HUES64 (cell line): ENCODE measurements around the gene BCOR.

Source experiments
- H3K27ac ChIP-seq: 2 replicates; pipeline ENCODE4 v1.7.0; 2013; ENCODE audit warnings: low read depth, low read length, inconsistent platforms
- H3K27me3 ChIP-seq: 2 replicates; pipeline ENCODE4 v1.6.1; 2013; ENCODE audit warnings: mild to moderate bottlenecking, low read length; ENCODE audit not compliant: insufficient read depth
- H3K36me3 ChIP-seq: 2 replicates; pipeline ENCODE4 v1.6.1; 2013; ENCODE audit warnings: mild to moderate bottlenecking, low read length; ENCODE audit not compliant: insufficient read depth
- H3K4me1 ChIP-seq: 2 replicates; pipeline ENCODE4 v1.6.1; 2013; ENCODE audit warnings: mild to moderate bottlenecking, low read length, moderate library complexity; ENCODE audit not compliant: insufficient read depth
- H3K4me3 ChIP-seq: 2 replicates; pipeline ENCODE4 v1.5.1; 2013; ENCODE audit warnings: mild to moderate bottlenecking, low read length, moderate library complexity
- H3K9ac ChIP-seq: 2 replicates; pipeline ENCODE4 v1.6.1; 2013; ENCODE audit warnings: mild to moderate bottlenecking, low read depth, low read length
- H3K9me3 ChIP-seq: 2 replicates; pipeline ENCODE4 v1.6.1; 2013; ENCODE audit warnings: low read depth, low read length; ENCODE audit not compliant: insufficient read depth
- WGBS: fragments of 150-250, 120-280 bp; methylation state at CpG from one replicate; pipeline ENCODE4 v1.1.7; 2013; ENCODE audit warnings: missing lambda C conversion rate; 5-methylcytosine and 5-hydroxymethylcytosine counted together

The BCOR gene

DNA sequence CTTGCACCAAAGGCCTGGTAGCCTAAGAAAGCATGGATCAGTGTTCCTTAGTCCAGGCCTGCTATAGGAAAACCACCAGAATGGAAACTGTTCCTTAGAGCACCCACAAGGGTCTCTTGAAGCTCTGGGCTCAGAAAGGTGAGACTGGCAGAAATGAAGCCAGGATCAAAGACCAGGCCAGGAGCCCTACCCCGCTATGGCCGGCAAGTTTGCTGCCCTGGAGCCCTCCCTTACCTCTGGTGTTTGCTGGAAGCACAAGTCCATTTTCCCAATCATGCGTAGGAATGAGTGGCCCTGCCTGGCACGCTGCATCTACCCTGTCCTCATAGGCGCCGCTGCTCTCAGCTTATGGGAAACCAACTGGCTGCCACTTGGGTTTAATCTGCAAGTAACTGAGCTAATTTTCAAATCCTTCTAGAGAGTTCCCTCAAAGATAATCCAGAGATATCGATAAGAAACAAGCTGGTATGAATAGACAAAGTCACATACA, 37.4 kb downstream of the BCOR start:
- Histone ChIP-seq H3K4me3 (no peak overlapping the region), H3K4me1 (peaks cover 14% of the 10 kb centered on the region), H3K9ac (no peak overlapping the region), H3K36me3 (peaks cover 94% of the 10 kb centered on the region), H3K27me3 (no peaks in the 10 kb centered on the region), H3K27ac (no peak overlapping the region), H3K9me3 (no peaks in the 10 kb centered on the region)
- WGBS: 97% methylated on average over 7 of the region's 7 CpGs

DNA sequence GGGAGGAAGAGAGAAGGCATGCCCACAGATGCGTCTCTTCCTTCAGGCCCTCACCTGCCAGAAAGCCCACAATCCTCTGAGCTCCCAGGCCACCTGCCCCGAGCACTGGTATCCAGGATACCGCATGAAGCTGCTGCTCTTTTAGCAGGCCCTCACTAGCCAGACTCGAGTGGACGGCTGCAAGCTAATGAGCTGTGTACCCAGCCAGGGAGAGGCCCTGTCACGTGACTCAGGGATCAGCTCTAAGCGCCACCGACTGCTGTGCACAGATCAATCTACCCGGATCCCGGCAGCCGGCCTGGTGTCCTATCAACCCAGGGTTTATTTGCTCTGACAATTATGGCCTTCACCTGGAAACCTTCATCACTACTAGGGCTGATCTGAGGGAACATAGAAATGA, 39.0 kb downstream of the BCOR start:
- H3K4me1 ChIP-seq: peaks cover 3% of the 10 kb centered on the region; the same call in 1 of the 2 replicates
- H3K27ac ChIP-seq: no peak overlapping the region
- no peaks in the 10 kb centered on the region for H3K9me3 ChIP-seq
- no peak overlapping the region for H3K4me3 ChIP-seq
- no peaks in the 10 kb centered on the region for H3K27me3 ChIP-seq
- peaks cover 98% of the 10 kb centered on the region for H3K36me3 ChIP-seq
- WGBS: 92% methylated on average over 11 of the region's 11 CpGs
- no peak overlapping the region for H3K9ac ChIP-seq

DNA sequence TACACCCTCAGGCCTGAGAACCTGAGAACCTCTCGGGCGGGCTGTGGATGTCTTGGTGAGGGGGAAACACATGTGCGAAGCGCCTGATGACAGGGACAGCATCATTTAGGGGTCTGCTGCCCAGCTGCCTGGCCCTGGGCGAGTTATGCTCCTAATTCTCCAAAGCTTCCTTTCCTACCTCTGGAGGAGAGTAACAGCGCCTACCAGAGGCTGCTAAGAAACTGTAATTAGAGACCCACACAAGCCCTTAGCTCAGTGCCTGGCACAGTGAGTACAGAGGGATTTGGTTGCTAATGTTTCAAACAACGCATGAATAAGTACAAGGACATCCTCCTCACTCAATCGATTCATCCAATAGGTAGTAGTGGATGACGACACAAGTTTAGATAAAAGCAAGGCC, 40.4 kb downstream of the BCOR start:
- Histone ChIP-seq H3K27ac (no peak overlapping the region), H3K9me3 (peaks cover 4% of the 10 kb centered on the region; the same call in 1 of the 2 replicates), H3K4me3 (no peak overlapping the region), H3K36me3 (peaks cover 96% of the 10 kb centered on the region), H3K9ac (no peak overlapping the region), H3K27me3 (no peaks in the 10 kb centered on the region), H3K4me1 (no peaks in the 10 kb centered on the region)
- WGBS: 92% methylated on average over 9 of the region's 9 CpGs

DNA sequence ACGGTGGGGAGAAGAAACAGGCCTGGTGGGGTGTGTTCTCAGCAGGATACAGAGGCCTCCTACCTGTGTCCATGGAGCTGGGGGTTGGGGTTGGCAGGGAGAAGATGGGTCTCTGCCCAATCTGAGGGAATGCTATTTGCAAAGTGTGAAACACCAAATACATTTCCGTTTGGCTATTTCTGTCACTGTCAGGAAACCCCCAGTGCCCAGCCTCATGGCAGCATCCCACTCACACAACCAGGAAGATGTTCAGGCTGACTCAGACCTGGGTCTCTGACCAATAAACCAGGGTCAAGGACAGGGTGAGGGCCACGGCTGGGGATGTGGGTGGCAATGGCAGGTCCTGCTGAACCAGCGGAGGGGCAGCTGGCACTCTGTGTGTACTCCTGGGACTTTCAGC, 41.3 kb downstream of the BCOR start:
- Histone ChIP-seq H3K27me3 (no peaks in the 10 kb centered on the region), H3K27ac (no peak overlapping the region), H3K9me3 (peaks cover 13% of the 10 kb centered on the region; the same call in 1 of the 2 replicates), H3K36me3 (peaks cover 97% of the 10 kb centered on the region), H3K4me1 (no peaks in the 10 kb centered on the region), H3K4me3 (no peak overlapping the region), H3K9ac (no peak overlapping the region)
- WGBS: 93% methylated on average over 4 of the region's 4 CpGs

DNA sequence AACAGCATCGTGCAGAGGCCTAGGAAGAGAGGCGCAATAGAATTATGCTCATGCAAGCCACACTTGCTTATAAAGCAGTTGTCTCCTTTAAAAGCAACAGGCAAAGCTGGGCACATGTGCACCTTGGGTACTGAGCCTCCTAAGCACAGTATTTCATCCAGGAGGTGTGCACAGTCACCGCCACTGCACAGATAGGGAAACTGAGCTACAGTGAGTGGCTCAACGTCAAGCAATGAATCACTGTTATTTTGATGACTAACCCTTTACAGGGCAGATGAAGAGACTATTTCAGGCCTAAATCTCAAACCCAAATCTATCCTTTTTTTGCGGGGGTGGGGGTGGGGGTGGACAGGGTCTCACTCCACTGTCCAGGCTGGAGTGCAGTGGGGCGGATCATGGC, 42.3 kb downstream of the BCOR start:
- Histone ChIP-seq H3K9ac (no peak overlapping the region), H3K27ac (no peak overlapping the region), H3K27me3 (no peaks in the 10 kb centered on the region), H3K9me3 (peaks cover 22% of the 10 kb centered on the region), H3K4me1 (no peaks in the 10 kb centered on the region), H3K36me3 (peaks cover 97% of the 10 kb centered on the region), H3K4me3 (no peak overlapping the region)
- WGBS: 98% methylated on average over 5 of the region's 6 CpGs

DNA sequence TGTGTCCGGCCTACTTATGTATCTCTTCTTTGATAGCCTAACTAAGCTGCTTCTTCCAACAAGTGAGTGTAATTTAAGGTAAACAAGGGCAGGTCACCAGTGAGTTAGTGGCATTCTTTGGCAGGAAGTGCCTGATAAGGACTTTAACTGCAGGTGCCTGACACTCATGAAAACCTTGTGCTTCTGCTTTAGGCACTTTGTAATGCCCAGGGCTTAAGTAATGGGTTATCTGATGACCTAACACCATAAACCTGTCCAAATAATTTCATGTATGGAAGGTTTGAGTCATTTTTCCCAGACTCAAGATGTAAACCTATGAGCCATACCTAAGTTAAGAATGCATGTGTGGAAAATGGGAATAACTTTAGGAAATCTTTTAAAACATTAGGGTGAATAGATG, 43.0 kb downstream of the BCOR start:
- Histone ChIP-seq H3K4me1 (no peaks in the 10 kb centered on the region), H3K36me3 (peaks cover 97% of the 10 kb centered on the region), H3K27me3 (no peaks in the 10 kb centered on the region), H3K27ac (no peak overlapping the region), H3K4me3 (no peak overlapping the region), H3K9ac (no peak overlapping the region), H3K9me3 (peaks cover 29% of the 10 kb centered on the region)
- WGBS: 100% methylated on average over 1 of the region's 1 CpG

DNA sequence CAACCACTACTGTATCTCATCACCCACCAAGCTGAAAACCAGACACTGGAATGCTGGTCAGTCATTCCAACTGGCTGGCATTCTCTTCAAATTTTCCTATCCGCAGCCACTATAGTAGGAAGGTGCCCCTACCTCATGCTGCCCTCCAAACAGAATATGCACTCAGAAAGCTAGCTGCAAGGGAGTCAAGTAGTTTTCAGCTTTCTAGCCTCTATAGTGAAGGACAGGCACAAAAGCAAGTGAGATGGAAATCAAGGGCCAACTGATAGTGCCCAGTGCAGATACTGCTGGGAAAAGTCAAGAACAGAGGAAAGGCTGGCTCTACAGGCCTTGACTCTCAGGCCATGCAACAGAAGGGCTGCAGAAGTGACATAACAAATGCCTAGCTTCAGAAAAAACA, 47.2 kb downstream of the BCOR start:
- WGBS: 100% methylated on average over 1 of the region's 1 CpG
- Histone ChIP-seq H3K4me3 (no peak overlapping the region), H3K4me1 (no peaks in the 10 kb centered on the region), H3K36me3 (peaks cover 77% of the 10 kb centered on the region), H3K9me3 (peaks cover 46% of the 10 kb centered on the region), H3K27ac (no peak overlapping the region), H3K9ac (no peak overlapping the region), H3K27me3 (no peaks in the 10 kb centered on the region)

DNA sequence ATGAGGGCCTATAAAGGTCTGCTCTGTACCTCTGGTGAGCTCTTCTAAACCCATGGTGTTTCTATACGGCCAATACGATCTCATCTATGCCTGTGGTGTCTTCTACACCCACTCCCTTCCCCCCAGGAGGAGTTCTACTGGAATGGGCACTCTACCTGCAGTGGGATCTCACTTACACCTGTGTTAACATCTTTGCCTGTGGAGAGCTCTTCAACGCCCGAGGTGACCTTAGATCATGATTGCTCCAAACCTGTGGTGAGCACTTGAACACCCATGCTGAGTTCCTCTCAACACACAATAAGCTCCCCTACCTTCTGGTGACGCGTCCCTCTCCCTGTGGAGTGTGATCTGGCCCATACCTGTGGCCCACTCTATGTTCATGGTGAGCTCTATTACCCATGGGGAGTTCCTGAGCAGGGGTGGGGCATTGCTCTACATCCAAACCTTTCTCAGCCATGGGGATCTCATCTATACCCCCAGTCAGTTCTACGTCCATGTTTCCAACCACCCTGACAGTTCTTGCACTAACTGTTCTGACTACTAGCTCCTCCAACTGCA, 48.6 kb downstream of the BCOR start:
- WGBS: 98% methylated on average over 7 of the region's 7 CpGs
- Histone ChIP-seq H3K27ac (no peak overlapping the region), H3K36me3 (peaks cover 64% of the 10 kb centered on the region), H3K27me3 (no peaks in the 10 kb centered on the region), H3K9me3 (peaks cover 46% of the 10 kb centered on the region), H3K4me3 (no peak overlapping the region), H3K9ac (no peak overlapping the region), H3K4me1 (no peaks in the 10 kb centered on the region)

DNA sequence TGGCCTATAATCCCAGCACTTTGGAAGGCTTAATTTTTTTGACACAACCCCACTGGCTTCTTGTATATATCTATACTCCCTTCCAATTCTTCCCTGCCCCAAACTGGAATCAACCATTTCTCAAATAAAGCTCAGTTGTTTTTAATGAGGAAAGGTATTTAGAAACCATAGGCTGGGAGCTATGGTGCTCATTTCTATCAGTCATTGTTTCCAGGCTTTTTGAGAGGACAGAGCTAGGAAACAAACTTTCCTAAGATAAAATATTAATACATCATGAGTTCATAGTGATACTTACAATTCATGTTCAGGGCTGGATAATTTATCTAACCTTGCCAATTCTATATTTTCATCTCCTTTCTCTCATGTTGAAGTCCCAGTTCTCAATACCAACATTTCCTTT, 50.3 kb downstream of the BCOR start:
- Histone ChIP-seq H3K4me3 (no peak overlapping the region), H3K27me3 (no peaks in the 10 kb centered on the region), H3K4me1 (no peaks in the 10 kb centered on the region), H3K9me3 (peaks cover 41% of the 10 kb centered on the region), H3K9ac (no peak overlapping the region), H3K27ac (no peak overlapping the region), H3K36me3 (peaks cover 48% of the 10 kb centered on the region)

DNA sequence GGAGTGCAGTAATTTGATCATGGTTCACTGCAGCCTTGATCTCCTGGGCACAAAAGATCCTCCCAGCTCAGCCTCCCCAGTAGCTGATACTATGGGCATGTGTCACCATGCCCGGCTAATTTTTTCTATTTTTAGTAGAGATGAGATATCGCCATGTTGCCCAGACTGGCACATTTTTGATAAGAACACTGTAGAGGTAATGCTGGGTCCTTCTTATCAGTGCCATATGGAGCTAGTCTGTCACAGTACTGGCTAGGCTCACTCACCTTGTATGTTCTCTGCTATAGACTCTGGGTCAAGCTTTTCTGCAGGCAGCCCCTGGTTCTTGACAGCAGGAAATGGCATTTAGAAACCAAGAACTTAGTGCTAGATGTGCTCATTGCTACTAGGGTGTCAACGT, 53.9 kb downstream of the BCOR start:
- Histone ChIP-seq H3K27ac (no peak overlapping the region), H3K36me3 (peaks cover 14% of the 10 kb centered on the region), H3K9ac (no peak overlapping the region), H3K27me3 (no peaks in the 10 kb centered on the region), H3K4me1 (no peaks in the 10 kb centered on the region), H3K9me3 (peaks cover 13% of the 10 kb centered on the region; the same call in 1 of the 2 replicates), H3K4me3 (no peak overlapping the region)
- WGBS: 76% methylated on average over 3 of the region's 3 CpGs

DNA sequence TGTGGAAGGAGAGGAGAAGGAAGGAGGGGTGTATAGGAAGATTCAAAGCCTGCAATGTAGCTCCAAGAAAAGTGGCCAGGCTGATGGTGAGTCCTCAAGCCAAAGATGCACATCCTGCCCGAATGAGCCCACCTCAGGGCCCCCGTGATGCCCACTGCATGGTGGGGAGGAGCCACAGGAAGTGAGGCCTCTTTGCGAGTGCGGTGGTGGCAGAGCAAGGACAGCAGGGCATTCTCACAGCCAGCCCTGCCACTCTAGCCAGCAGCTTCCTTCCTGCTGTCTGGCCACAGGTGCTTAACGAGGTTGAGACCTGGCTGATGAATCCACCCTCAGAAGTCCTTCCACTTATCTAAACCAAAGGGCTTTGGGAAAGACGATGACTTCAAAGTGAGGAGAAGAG, 55.8 kb downstream of the BCOR start:
- Histone ChIP-seq H3K27ac (no peak overlapping the region), H3K9me3 (no peaks in the 10 kb centered on the region), H3K27me3 (no peaks in the 10 kb centered on the region), H3K4me1 (no peaks in the 10 kb centered on the region), H3K4me3 (no peak overlapping the region), H3K36me3 (no peaks in the 10 kb centered on the region), H3K9ac (no peak overlapping the region)
- WGBS: 61% methylated on average over 6 of the region's 6 CpGs
